Measurements from ENCODE around the gene LRRC25. TPM values are rescaled to one million over a fixed set of nuclear protein-coding genes. Genes with fewer than 3 reads are reported as not detected.
"Not testable (repeated sequence)": the region's sequence is repeated elsewhere in the genome, so short reads cannot be mapped to it uniquely, and the experiment has no call there.

The LRRC25 gene
- total and polyA plus RNA-seq, 2 donors: 2.9 to 7.0 TPM

DNA sequence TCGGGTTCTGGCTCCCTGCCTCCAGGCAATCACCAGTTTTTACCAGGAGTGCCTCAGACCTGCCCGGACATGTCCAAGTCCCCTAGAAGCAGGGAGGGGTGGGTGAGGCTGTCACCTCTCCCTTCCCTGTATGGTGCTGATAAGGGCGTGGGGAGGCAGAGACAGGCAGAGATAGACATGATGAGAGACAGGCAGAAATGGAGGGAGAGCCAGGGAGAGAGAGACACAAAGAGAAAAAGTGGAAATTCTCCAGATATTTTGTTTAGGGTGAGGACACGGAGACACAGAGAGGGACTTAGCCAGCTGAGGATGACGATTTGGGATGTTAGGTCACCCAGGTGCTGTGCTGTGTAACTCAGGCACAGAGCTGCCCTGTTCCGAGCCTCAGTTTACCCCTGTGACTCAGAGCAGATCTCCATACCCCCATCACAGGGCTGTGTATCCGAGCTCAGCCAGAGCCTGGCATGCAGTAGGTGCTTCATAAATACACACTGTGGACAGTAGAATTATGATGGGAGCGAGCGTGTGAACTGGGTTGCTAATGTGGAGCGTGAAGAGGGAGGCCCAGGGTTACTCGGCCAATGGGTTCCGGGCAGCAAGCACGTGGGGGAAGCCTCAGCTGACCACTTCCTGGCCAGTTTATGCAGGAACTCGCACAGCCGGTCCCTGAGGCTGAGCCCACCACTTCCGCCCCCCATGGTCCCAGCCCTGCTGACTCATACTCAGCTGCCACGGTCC, 23.4 kb downstream of the LRRC25 start:
- 24% methylated on average over 17 of the region's 17 CpGs for WGBS
- DNase-seq (ENCODE audit: extremely low spot score): peak; percentile 72
- no peak overlapping the region for H3K4me3 ChIP-seq (ENCODE audit: low read depth, low read length)
- H3K36me3 ChIP-seq (ENCODE audit: insufficient read depth): no peaks in the 10 kb centered on the region
- H3K4me1 ChIP-seq (ENCODE audit: insufficient read depth): no peaks in the 10 kb centered on the region
- peak overlapping the region; percentile 73 for H3K27ac ChIP-seq (ENCODE audit: low read depth)

DNA sequence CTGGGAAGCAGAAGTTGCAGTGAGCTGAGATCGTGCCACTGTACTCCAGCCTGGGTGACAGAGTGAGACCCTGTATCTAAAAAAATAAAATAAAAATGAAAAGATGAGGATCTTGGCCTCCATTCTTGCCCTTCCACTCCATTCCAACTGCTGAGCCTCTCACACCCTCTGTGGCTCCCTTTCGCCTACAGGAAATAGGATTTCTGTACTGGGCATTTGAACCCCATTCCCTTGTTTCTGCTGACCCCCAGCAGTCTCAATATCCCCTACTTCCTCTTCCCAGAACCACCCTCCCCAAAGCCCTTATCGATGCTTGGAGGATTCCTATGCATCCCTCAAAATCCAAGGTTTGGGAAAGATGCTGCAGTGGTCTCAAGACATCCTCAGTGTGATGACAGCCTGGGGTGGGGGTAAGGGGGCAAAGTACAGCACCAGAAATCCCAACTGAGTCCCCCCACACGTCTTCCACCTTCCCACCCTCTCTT, 24.0 kb downstream of the LRRC25 start:
- H3K27ac ChIP-seq (ENCODE audit: low read depth): peak overlapping the region; percentile 73
- WGBS: 61% methylated on average over 4 of the region's 4 CpGs
- H3K4me1 ChIP-seq (ENCODE audit: insufficient read depth): no peaks in the 10 kb centered on the region
- DNase-seq (ENCODE audit: extremely low spot score): no peak
- no peak overlapping the region for H3K4me3 ChIP-seq (ENCODE audit: low read depth, low read length)
- no peaks in the 10 kb centered on the region for H3K36me3 ChIP-seq (ENCODE audit: insufficient read depth)

DNA sequence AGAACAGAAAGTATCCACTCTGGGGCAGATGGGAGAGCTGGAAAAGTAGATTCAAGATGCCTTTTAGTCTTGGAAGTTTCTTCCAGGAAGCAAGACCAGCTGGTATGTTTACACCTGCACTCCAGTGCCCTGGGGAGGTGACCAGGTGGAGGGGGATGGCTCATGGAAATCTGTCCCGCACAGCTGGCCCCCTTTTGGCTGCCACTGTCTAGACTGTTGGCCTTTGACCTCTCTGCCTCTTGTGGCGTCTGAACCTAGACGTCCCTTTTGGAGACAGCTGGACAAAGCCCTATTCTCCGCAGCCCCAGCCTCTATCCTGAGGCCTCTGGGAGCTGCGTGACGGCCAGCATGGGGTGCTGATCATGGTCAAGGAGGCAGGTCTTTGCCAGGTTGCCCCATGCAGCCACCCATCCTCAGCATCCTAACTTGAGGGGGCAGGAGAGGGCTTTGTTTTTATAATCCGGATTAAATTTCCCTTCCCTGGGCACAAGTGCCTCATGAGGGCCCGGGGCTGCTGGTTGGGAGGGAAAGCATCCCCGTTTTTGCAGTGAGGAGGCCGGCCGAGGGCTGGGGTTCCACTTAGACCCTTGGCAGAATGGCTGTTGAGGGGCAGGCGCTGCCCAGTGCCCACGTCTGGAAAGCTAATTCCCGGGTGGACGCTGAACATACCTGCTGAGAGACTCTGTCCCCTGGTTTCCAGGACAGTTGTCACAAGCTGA, 28.8 kb downstream of the LRRC25 start:
- no peak for DNase-seq (ENCODE audit: extremely low spot score)
- H3K4me1 ChIP-seq (ENCODE audit: insufficient read depth): no peaks in the 10 kb centered on the region
- H3K27ac ChIP-seq (ENCODE audit: low read depth): no peak overlapping the region
- 84% methylated on average over 15 of the region's 15 CpGs for WGBS
- no peak overlapping the region for H3K4me3 ChIP-seq (ENCODE audit: low read depth, low read length)
- no peaks in the 10 kb centered on the region for H3K36me3 ChIP-seq (ENCODE audit: insufficient read depth)

DNA sequence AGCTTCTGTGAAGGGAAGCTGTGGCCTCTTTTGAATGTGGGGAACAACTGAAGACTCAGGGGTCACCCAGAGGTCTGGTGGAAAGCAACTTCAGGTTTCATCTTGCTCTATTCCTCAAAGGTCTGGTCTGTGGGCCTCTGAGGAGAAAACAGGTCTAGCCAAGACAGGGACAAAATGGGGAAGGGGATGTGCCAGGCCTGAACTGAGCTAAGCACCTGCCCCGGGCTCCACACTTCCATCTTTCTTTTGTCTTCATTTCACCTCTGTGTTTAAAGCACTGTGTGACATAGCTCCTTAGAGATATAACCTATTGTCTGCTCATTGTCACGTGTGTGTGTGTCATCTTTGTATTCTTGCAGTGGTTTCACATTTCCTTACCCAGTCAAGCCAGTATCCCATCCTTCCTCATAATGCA, 31.4 kb downstream of the LRRC25 start:
- no peak overlapping the region for H3K4me3 ChIP-seq (ENCODE audit: low read depth, low read length)
- H3K36me3 ChIP-seq (ENCODE audit: insufficient read depth): no peaks in the 10 kb centered on the region
- H3K27ac ChIP-seq (ENCODE audit: low read depth): no peak overlapping the region
- H3K4me1 ChIP-seq (ENCODE audit: insufficient read depth): no peaks in the 10 kb centered on the region
- WGBS: 88% methylated on average over 2 of the region's 2 CpGs
- DNase-seq (ENCODE audit: extremely low spot score): no peak

DNA sequence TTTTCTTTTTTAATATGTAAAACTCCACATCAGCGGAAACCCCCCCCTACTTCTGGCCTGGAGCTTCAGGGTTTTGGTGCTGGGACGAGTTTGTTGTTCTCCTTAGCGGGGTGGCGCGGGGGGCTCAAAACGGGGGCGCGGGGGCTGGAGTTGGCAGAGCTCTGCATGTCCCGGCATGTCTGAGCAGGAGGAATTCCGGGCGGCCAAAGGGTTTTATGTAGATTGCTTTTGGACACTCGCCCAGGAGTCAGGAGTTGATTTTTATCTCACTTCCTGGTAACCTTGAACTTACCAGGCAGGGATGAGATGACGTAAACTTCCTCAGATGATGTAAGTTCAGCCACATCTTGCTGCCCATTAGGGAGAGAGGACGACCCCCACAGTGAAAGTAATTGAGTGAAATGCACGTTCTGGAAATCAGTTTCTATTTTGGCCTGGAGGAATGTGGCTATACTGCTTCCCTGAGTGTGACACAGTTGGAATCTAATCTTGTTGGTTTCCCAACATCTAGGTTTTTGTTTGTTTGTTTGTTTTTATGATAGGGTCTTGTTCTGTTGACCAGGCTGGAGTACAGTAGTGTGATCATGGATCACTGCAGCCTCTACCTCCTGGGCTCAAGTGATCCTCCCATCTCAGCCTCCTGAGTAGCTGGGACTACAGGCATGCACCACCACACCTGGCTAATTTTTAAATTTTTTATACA, 32.4 kb downstream of the LRRC25 start:
- Histone ChIP-seq H3K36me3 (ENCODE audit: insufficient read depth) (no peaks in the 10 kb centered on the region), H3K4me1 (ENCODE audit: insufficient read depth) (no peaks in the 10 kb centered on the region), H3K4me3 (ENCODE audit: low read depth, low read length) (no peak overlapping the region), H3K27ac (ENCODE audit: low read depth) (peak overlapping the region; percentile 87)
- peak; percentile 96 for DNase-seq (ENCODE audit: extremely low spot score)
- 7% methylated on average over 15 of the region's 15 CpGs for WGBS

DNA sequence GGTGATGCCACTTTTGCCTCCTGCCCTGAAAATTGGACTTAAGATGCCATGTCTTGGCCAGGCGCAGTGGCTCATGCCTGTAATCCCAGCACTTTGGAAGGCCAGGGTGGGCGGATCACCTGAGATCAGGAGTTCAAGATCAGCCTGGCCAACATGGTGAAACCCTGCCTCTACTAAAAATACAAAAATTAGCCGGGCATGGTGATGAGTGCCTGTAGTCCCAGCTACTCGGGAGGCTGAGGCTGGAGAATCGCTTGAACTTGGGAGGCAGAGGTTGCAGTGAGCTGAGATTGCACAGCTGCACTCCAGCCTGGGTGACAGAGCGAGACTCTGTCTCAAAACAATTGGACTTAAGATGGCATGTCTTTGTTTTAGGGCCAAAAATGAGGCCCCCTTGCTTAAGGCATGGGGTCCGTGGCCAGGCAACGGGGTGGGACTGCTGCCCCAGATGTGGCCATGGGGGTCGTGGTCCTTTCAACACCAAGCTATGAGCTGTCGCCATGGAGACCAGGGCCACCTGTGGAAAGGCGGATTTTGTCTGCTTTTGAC, 33.1 kb downstream of the LRRC25 start:
- DNase-seq (ENCODE audit: extremely low spot score); H3K4me3 ChIP-seq (ENCODE audit: low read depth, low read length); H3K4me1 ChIP-seq (ENCODE audit: insufficient read depth); H3K36me3 ChIP-seq (ENCODE audit: insufficient read depth): not testable (repeated sequence)
- H3K27ac ChIP-seq (ENCODE audit: low read depth): peak overlapping the region; percentile 87
- 35% methylated on average over 11 of the region's 11 CpGs for WGBS

DNA sequence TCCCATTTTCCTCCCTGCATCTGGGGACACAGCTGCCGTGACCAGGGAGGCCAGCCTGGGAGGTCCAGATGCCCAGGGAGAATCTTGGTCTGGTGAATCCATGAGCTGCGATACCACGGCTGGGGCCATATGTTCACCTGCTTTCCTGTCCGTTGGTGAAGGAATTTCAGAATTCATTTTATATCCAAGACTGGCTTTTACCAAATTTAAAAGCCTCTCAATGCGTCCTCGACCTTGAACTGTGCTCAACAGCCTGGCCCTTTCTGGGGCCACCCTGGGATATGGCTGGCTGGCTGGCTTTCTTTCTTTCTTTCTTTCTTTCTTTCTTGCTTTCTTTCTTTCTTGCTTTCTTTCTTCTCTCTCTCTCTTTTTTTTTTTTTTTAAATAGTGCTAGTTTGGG, 33.6 kb downstream of the LRRC25 start:
- Histone ChIP-seq H3K4me3 (ENCODE audit: low read depth, low read length) (no peak overlapping the region), H3K36me3 (ENCODE audit: insufficient read depth) (no peaks in the 10 kb centered on the region), H3K4me1 (ENCODE audit: insufficient read depth) (no peaks in the 10 kb centered on the region), H3K27ac (ENCODE audit: low read depth) (peak overlapping the region; percentile 31)
- 85% methylated on average over 6 of the region's 6 CpGs for WGBS
- DNase-seq (ENCODE audit: extremely low spot score): no peak

DNA sequence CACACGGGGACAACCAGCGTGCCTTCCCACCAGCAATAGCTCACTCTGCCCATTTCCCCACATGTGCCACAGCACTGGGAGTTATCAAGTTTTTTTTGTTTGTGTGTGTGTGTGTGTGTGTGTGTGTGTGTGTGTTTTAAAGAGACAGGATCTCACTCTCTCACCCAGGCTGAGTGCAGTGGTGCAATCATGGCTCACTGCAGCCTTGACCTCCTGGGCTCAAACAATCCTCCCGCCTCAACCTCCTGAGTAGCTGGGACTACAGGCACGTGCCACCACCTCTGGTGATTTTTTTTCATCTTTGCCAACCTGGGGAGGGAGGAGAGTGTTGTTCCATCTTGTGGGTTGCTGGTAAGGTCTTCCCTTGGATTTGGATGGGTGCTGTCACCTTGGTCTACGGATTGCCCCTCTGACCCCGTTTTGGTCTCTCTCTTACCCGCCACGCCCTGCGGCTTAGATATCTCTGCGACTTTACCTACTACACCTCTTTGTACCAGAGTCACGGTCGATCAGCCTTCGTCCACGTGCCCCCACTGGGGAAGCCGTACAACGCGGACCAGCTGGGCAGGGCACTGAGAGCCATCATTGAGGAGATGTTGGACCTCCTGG, 34.4 kb downstream of the LRRC25 start:
- no peak overlapping the region for H3K27ac ChIP-seq (ENCODE audit: low read depth)
- 92% methylated on average over 17 of the region's 17 CpGs for WGBS
- DNase-seq (ENCODE audit: extremely low spot score): no peak
- no peak overlapping the region for H3K4me3 ChIP-seq (ENCODE audit: low read depth, low read length)
- H3K4me1 ChIP-seq (ENCODE audit: insufficient read depth): no peaks in the 10 kb centered on the region
- H3K36me3 ChIP-seq (ENCODE audit: insufficient read depth): no peaks in the 10 kb centered on the region

DNA sequence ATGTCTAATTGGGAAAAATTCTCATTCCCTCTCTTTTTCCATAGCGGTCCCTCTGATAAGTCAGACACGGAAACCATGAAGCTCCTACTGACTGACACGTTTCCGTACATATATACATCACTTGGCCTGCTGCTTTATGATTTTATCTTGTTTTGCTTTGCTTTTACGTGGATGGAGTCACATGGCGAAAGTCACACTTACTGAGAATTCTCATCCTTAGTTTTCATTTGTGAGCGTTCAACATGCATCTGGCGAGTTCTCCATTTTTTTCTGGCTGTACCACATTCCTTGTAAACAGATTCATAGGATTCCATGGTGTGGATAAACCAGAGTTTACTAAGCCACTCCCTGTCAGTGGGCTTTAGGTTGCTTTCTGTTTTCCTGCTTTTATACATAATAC, 35.8 kb downstream of the LRRC25 start:
- no peaks in the 10 kb centered on the region for H3K36me3 ChIP-seq (ENCODE audit: insufficient read depth)

DNA sequence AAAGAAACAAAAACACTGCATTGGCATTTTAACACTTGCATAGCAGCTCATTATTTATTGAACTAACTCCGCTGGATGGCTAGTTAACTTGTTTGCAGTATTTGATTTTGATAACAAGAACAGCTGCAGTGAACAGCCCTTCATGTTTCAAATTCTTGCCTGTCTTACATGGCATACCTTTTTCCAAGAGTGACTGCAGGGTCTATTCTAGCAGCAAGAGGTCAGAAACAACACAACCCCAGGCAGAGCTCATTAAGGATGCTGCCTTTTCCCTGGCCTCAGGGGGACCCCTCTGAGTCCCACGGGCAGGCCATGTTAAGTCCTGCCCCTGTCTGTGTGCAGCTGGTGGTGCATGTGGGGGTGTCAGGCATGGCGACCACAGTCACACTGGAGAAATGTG, 40.4 kb downstream of the LRRC25 start:
- 93% methylated on average over 3 of the region's 3 CpGs for WGBS
- no peaks in the 10 kb centered on the region for H3K4me1 ChIP-seq (ENCODE audit: insufficient read depth)
- no peak overlapping the region for H3K4me3 ChIP-seq (ENCODE audit: low read depth, low read length)
- H3K27ac ChIP-seq (ENCODE audit: low read depth): no peak overlapping the region
- DNase-seq (ENCODE audit: extremely low spot score): no peak
- H3K36me3 ChIP-seq (ENCODE audit: insufficient read depth): no peaks in the 10 kb centered on the region

More for the DNA sequence above, 35.8 kb downstream of the LRRC25 start:
- DNase-seq (ENCODE audit: extremely low spot score): no peak
- Histone ChIP-seq H3K4me1 (ENCODE audit: insufficient read depth) (no peaks in the 10 kb centered on the region), H3K27ac (ENCODE audit: low read depth) (no peak overlapping the region), H3K4me3 (ENCODE audit: low read depth, low read length) (no peak overlapping the region)
- 89% methylated on average over 8 of the region's 8 CpGs for WGBS

DNA sequence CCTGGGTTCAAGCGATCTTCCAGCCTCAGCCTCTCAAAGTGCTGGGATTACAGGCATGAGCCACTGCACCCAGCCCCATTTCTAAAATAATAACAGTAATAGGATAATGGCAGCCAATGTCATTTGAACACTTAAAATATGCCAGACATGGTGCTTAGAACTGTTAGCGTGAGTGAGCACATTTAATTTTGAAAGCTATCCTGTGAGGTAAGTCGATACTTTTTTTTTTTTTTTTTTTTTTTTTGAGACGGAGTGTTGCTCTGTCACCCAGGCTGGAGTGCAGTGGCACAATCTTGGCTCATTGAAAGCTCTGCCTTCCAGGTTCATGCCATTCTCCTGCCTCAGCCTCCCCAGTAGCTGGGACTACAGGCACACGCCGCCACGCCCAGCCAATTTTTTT, 42.7 kb downstream of the LRRC25 start:
- whole genome bisulfite sequencing: 95% methylated on average over 7 of the region's 7 CpGs
- H3K36me3 ChIP-seq (ENCODE audit: insufficient read depth); H3K27ac ChIP-seq (ENCODE audit: low read depth); H3K4me1 ChIP-seq (ENCODE audit: insufficient read depth); DNase-seq (ENCODE audit: extremely low spot score); H3K4me3 ChIP-seq (ENCODE audit: low read depth, low read length): not testable (repeated sequence)

DNA sequence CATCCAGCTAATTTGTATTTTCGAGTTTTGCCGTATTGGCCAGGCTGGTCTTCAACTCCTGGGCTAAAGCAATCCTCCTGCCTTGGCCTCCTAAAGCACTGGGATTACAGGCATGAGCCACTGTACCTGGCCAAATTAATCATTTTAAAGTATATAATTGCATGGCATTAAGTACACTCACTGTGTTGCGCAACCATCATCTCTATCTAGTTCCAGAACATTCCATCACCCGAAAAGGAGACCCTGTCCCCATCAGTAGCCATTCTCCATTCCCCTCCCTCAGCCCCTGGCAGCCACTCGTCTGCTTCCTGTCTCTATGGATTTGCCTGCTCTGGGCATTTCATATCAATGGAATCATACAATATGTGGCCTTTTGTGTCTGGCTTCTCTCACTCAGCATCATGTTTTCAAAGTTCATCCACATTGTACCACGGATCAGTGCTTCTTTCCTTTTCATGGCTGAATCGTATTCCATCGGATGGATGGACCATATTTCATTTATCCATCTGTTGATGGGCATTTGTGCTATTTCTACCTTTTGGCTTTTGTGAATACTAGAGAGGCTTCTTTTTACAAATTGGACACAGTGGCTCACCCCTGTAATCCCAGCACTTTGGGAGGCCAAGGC, 43.9 kb downstream of the LRRC25 start:
- Histone ChIP-seq H3K4me1 (ENCODE audit: insufficient read depth) (no peaks in the 10 kb centered on the region), H3K36me3 (ENCODE audit: insufficient read depth) (no peaks in the 10 kb centered on the region), H3K27ac (ENCODE audit: low read depth) (no peak overlapping the region), H3K4me3 (ENCODE audit: low read depth, low read length) (no peak overlapping the region)
- 93% methylated on average over 8 of the region's 8 CpGs for WGBS
- DNase-seq (ENCODE audit: extremely low spot score): no peak

DNA sequence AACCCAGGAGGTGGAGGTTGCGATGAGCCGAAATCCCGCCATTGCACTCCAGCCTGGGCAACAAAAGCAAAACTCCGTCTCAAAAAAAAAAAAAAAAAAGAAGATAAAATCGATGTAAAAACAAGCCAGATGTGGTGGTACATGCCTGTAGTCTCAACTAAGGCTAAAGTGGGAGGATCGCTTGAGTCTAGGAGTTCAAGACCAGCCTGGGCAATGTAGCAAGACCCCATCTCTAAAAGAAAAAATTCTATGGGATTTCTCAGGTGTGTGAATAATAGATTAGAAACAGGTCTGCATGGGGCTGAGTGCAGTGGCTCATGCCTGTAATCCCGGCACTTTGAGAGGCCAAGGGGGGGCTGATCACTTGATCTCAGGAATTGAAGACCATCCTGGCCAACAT, 45.9 kb downstream of the LRRC25 start:
- Histone ChIP-seq H3K4me3 (ENCODE audit: low read depth, low read length) (no peak overlapping the region), H3K36me3 (ENCODE audit: insufficient read depth) (no peaks in the 10 kb centered on the region), H3K4me1 (ENCODE audit: insufficient read depth) (no peaks in the 10 kb centered on the region), H3K27ac (ENCODE audit: low read depth) (no peak overlapping the region)
- no peak for DNase-seq (ENCODE audit: extremely low spot score)
- 93% methylated on average over 7 of the region's 7 CpGs for WGBS
